GM15510 (cell line): ENCODE data around the gene EEF2.

Experiments
- POLR2A ChIP-seq: IDR thresholded peaks from 3 replicates; pipeline ENCODE4 v1.6.1; 2011; ENCODE audit warnings: borderline replicate concordance; ENCODE audit not compliant: insufficient read length; ENCODE audit errors: extremely low read depth

The EEF2 gene

GRCh38 chr19:4007021-4007835, 22.0 kb upstream of the EEF2 start, which contains the start of gene PIAS4:
PIAS4 (plus strand) TSS chr19:4007736; CDS start chr19:4007761, 25 bp downstream.
- peak; percentile 67 for TF ChIP-seq POLR2A

- TF ChIP-seq POLR2A, result no peak
These were observed 10.3 kb upstream of the EEF2 start for GRCh38 chr19:3995607-3996006.

- no peak for TF ChIP-seq POLR2A
These were observed 5.5 kb upstream of the EEF2 start for GRCh38 chr19:3990815-3991117.

GRCh38 chr19:3987619-3988371, 2.5 kb upstream of the EEF2 start:
- TF ChIP-seq POLR2A, result no peak

- TF ChIP-seq POLR2A, result no peak
These were observed 1.2 kb upstream of the EEF2 start for GRCh38 chr19:3986260-3987041.

GRCh38 chr19:3985643-3986259, 488 bp upstream of the EEF2 start:
- TF ChIP-seq POLR2A, result no peak

- TF ChIP-seq POLR2A, result no peak
These were observed 717 bp downstream of the EEF2 start for GRCh38 chr19:3984584-3984907.

GRCh38 chr19:3983936-3984583, 1.2 kb downstream of the EEF2 start:
- no peak for TF ChIP-seq POLR2A

- TF ChIP-seq POLR2A, result no peak
These were observed 1.7 kb downstream of the EEF2 start for GRCh38 chr19:3983542-3983914.

- TF ChIP-seq POLR2A, result peak; percentile 28
These were observed 2.3 kb downstream of the EEF2 start for GRCh38 chr19:3982701-3983541.

GRCh38 chr19:3981736-3982681, 3.3 kb downstream of the EEF2 start:
- TF ChIP-seq POLR2A, result no peak

- no peak for TF ChIP-seq POLR2A
These were observed 3.9 kb downstream of the EEF2 start for GRCh38 chr19:3981373-3981735.
